Measurements from ENCODE around the gene TSPEAR.

The TSPEAR gene

GRCh38 chr21:44711327-44712202 lies at the start of gene TSPEAR:
TSS of gene TSPEAR (minus strand) at chr21:44711572. CDS start at chr21:44711514, 58 bp downstream.
- DNase-seq, result no peak

- DNase-seq, result no peak
Measured at GRCh38 chr21:44760376-44760775, 49.0 kb upstream of the TSPEAR start.

GRCh38 chr21:44759628-44760285 lies 48.4 kb upstream of the TSPEAR start:
- no peak for DNase-seq

- DNase-seq, result no peak
Measured at GRCh38 chr21:44758781-44759627, 47.6 kb upstream of the TSPEAR start.

- no peak for DNase-seq
Measured at GRCh38 chr21:44758141-44758561, 46.8 kb upstream of the TSPEAR start.

GRCh38 chr21:44757731-44758130 lies 46.4 kb upstream of the TSPEAR start:
- DNase-seq, result no peak

GRCh38 chr21:44756423-44757185 lies 45.2 kb upstream of the TSPEAR start:
- no peak for DNase-seq

GRCh38 chr21:44755227-44755626 lies 43.9 kb upstream of the TSPEAR start:
- DNase-seq, result no peak

GRCh38 chr21:44753357-44753756 lies 42.0 kb upstream of the TSPEAR start:
- DNase-seq, result no peak

- no peak for DNase-seq
Measured at GRCh38 chr21:44752671-44753235, 41.4 kb upstream of the TSPEAR start.

GRCh38 chr21:44751799-44752636 lies 40.6 kb upstream of the TSPEAR start:
- no peak for DNase-seq

GRCh38 chr21:44751186-44751798 lies 39.9 kb upstream of the TSPEAR start:
- DNase-seq, result no peak

GRCh38 chr21:44750675-44751025 lies 39.3 kb upstream of the TSPEAR start:
- no peak for DNase-seq

- no peak for DNase-seq
Measured at GRCh38 chr21:44749759-44750674, 38.6 kb upstream of the TSPEAR start.

GRCh38 chr21:44749116-44749758 lies 37.9 kb upstream of the TSPEAR start:
- DNase-seq, result no peak

GRCh38 chr21:44748621-44749020 lies 37.2 kb upstream of the TSPEAR start:
- no peak for DNase-seq

GRCh38 chr21:44742418-44743153 lies 31.2 kb upstream of the TSPEAR start:
- DNase-seq, result no peak

GRCh38 chr21:44741921-44742320 lies 30.5 kb upstream of the TSPEAR start:
- no peak for DNase-seq
